AG09319 (cell line): Measurements from ENCODE around the gene DPP10.

Experiments used
- DNase-seq: peaks from one replicate; pipeline ENCODE4 v3.0.0-alpha.2; 2010; ENCODE audit warnings: low read depth; ENCODE audit errors: extremely low read depth
- CTCF ChIP-seq: IDR thresholded peaks from 2 replicates; pipeline ENCODE4 v1.5.1; 2011; ENCODE audit warnings: low read depth, mild to moderate bottlenecking, inconsistent platforms, low read length, moderate library complexity

DPP10 gene

DNA sequence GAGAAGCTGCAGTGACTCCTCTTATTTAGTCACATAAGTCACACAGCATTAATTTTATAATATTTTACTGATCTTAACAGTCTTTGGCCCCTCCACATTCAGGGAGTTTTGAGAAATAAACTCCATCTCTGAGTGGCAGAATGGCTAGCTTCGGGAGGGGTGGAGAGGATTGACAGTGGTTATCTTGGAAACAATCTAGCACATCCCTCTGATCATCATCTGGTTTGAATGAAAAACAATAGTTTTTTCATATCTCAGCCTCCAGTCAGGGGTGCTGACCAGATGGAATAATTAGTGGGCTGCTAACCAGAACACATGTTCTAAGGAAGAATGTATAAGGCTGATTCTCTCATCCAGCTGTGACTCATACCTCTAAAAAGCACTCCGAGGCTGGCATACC lies 477.5 kb downstream of the DPP10 start:
- DNase-seq, result no peak
- TF ChIP-seq CTCF, result no peak

- no peak for TF ChIP-seq CTCF
- DNase-seq, result no peak
Measured at GRCh38 chr2:114922076-114922475, 479.6 kb downstream of the DPP10 start.

GRCh38 chr2:114925296-114926255 lies 483.1 kb downstream of the DPP10 start:
- DNase-seq, result no peak
- no peak for TF ChIP-seq CTCF

GRCh38 chr2:114926303-114926702 lies 483.9 kb downstream of the DPP10 start:
- DNase-seq, result no peak
- no peak for TF ChIP-seq CTCF

GRCh38 chr2:114929225-114929624 lies 486.8 kb downstream of the DPP10 start:
- DNase-seq, result no peak
- no peak for TF ChIP-seq CTCF

DNA sequence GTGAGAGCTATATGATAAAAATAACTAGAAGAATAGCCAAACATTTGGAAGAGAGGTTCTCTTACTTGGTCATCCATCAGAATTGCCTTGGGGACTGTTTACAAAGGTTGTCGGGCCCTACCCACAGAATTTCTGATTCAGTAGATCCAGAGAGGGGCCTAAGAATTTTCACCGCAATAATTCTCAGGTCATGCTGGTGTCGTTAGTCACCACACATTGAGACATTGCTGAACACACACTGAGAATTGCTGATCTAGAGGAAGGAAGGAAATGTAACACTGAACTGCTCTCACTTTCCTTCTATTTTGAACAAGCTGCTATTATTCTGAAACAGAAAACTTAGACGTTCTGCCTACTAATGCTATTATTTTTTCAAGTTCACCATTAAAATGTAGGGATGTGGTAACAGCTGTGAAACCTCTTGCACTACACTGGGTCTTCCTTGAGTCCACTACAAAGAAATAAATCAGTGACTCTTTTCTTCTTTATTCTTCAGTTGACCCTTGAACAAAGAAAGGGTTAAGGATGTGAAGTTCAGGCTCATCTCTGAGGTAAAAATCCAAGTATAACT lies 491.3 kb downstream of the DPP10 start:
- no peak for DNase-seq
- no peak for TF ChIP-seq CTCF

DNA sequence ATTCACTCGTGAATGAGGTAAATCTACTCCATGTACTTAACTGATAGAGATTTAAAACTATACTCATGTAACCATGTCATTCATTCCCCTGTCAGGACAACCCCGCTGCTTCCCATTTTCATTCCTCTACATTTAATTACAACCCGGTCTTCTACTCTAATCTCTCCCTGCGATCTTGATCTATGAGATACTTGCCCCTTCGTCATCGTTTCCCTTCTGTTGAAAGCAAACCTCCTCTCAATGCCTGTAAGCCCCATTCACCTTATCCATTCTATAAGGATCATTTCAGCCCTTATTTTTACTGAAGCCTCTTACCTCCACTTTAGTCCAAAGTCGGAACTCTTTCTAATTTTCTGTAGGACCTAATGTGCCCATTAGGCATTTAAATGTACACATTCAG lies 492.6 kb downstream of the DPP10 start:
- no peak for TF ChIP-seq CTCF
- no peak for DNase-seq
